KMS-11 (cell line): ENCODE measurements around the gene PPARA.

Source experiments
- H2AFZ ChIP-seq: fragments of 200-600 bp; sonication (generic); 2 replicates; pipeline ENCODE4 v1.6.1; 2016; ENCODE audit warnings: antibody characterized with exemption, mixed run types, low read depth
- H3K27ac ChIP-seq: fragments of 200-600 bp; sonication (generic); 2 replicates; pipeline ENCODE4 v1.6.1; 2016; ENCODE audit warnings: mild to moderate bottlenecking, mixed run types
- H3K27me3 ChIP-seq: fragments of 200-600 bp; sonication (generic); 2 replicates; pipeline ENCODE4 v1.6.1; 2017; ENCODE audit warnings: mild to moderate bottlenecking, low read depth, mixed run types, moderate library complexity; ENCODE audit not compliant: insufficient read depth
- H3K36me3 ChIP-seq: fragments of 200-600 bp; sonication (generic); 2 replicates; pipeline ENCODE4 v1.6.1; 2017; ENCODE audit warnings: mild to moderate bottlenecking, mixed run types; ENCODE audit not compliant: insufficient read depth
- H3K4me1 ChIP-seq: fragments of 200-600 bp; sonication (generic); 2 replicates; pipeline ENCODE4 v1.6.1; 2016; ENCODE audit warnings: mild to moderate bottlenecking, low read depth, mixed run types; ENCODE audit not compliant: poor library complexity, severe bottlenecking
- H3K4me2 ChIP-seq: fragments of 200-600 bp; sonication (generic); 2 replicates; pipeline ENCODE4 v1.7.0; 2016; ENCODE audit warnings: mild to moderate bottlenecking, mixed run types
- H3K4me3 ChIP-seq: fragments of 200-600 bp; sonication (generic); IDR thresholded peaks from 2 replicates; pipeline ENCODE4 v1.6.1; 2017; ENCODE audit warnings: low read depth, low read length, mixed read lengths; ENCODE audit not compliant: insufficient read depth
- H3K79me2 ChIP-seq: fragments of 200-600 bp; sonication (generic); 2 replicates; pipeline ENCODE4 v1.6.1; 2016; ENCODE audit warnings: low read depth, mixed run types; ENCODE audit not compliant: insufficient read depth
- H3K9ac ChIP-seq: fragments of 200-600 bp; sonication (generic); 2 replicates; pipeline ENCODE4 v1.6.1; 2016; ENCODE audit warnings: mild to moderate bottlenecking, mixed run types
- H4K20me1 ChIP-seq: fragments of 200-600 bp; sonication (generic); 2 replicates; pipeline ENCODE4 v1.6.1; 2016; ENCODE audit warnings: mild to moderate bottlenecking, mixed run types; ENCODE audit not compliant: insufficient read depth
- CTCF ChIP-seq: fragments of 200-600 bp; sonication (generic); conservative IDR thresholded peaks from 2 replicates; pipeline ENCODE4 v1.6.1; 2017; ENCODE audit warnings: low read depth, mild to moderate bottlenecking, antibody characterized with exemption, low read length, moderate library complexity, mixed read lengths

The PPARA gene

GRCh38 chr22:46176508-46177003, 26.2 kb downstream of the PPARA start:
- Histone ChIP-seq H3K27me3 (no peaks in the 10 kb centered on the region), H3K4me3 (no peak overlapping the region), H3K4me2 (no peak overlapping the region), H3K4me1 (no peaks in the 10 kb centered on the region), H4K20me1 (no peaks in the 10 kb centered on the region), H3K27ac (no peak overlapping the region), H2AFZ (no peak overlapping the region), H3K36me3 (no peaks in the 10 kb centered on the region), H3K79me2 (no peaks in the 10 kb centered on the region), H3K9ac (no peak overlapping the region)
- TF ChIP-seq CTCF = no peak

DNA sequence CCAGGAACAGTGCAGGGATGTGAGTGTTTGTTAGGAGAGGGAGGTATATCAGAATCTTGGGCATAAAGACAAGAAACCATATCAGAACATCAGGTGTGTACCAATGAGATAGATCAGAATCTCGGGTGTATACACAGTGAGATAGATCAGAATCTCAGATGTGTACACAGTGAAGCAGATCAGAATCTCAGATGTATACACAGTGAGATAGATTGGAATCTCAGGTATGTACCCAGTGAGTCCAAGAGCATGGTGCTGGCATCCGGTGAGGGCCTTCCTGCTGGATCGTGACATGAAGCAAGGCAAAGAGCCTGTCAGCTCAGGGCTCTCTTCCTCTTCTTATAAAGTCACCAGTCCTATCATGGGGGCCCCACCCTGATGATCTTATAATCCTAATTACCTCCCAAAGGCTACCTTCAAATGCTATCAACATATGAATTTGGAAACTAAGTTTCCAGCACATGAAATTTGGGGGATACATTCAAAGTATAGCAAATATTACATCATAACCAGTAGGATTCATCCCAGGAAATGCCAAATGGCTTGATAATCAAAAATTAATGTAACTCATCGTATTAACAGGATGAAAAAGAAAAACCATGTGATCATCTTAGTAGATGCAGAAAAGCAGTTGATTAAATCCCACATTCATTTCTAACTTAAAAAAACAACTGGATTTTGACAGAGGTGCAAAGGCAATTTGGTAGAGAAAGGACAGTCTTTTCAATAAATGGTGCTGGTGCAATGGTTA, 28.6 kb downstream of the PPARA start:
- Histone ChIP-seq H3K79me2 (no peaks in the 10 kb centered on the region), H3K9ac (no peak overlapping the region), H3K4me2 (no peak overlapping the region), H3K4me1 (no peaks in the 10 kb centered on the region), H2AFZ (no peak overlapping the region), H3K27me3 (no peaks in the 10 kb centered on the region), H3K27ac (no peak overlapping the region), H4K20me1 (no peaks in the 10 kb centered on the region), H3K4me3 (no peak overlapping the region), H3K36me3 (no peaks in the 10 kb centered on the region)
- no peak for TF ChIP-seq CTCF

- no peaks in the 10 kb centered on the region for H3K27me3 ChIP-seq
- H3K36me3 ChIP-seq = no peaks in the 10 kb centered on the region
- H3K4me3 ChIP-seq = no peak overlapping the region
- no peaks in the 10 kb centered on the region for H3K79me2 ChIP-seq
- H3K27ac ChIP-seq = no peak overlapping the region
- no peaks in the 10 kb centered on the region for H3K4me1 ChIP-seq
- no peak overlapping the region for H2AFZ ChIP-seq
- TF ChIP-seq CTCF = no peak
- H3K4me2 ChIP-seq = no peak overlapping the region
- no peaks in the 10 kb centered on the region for H4K20me1 ChIP-seq
- no peak overlapping the region for H3K9ac ChIP-seq
Measured at GRCh38 chr22:46179748-46180147, 29.4 kb downstream of the PPARA start.

DNA sequence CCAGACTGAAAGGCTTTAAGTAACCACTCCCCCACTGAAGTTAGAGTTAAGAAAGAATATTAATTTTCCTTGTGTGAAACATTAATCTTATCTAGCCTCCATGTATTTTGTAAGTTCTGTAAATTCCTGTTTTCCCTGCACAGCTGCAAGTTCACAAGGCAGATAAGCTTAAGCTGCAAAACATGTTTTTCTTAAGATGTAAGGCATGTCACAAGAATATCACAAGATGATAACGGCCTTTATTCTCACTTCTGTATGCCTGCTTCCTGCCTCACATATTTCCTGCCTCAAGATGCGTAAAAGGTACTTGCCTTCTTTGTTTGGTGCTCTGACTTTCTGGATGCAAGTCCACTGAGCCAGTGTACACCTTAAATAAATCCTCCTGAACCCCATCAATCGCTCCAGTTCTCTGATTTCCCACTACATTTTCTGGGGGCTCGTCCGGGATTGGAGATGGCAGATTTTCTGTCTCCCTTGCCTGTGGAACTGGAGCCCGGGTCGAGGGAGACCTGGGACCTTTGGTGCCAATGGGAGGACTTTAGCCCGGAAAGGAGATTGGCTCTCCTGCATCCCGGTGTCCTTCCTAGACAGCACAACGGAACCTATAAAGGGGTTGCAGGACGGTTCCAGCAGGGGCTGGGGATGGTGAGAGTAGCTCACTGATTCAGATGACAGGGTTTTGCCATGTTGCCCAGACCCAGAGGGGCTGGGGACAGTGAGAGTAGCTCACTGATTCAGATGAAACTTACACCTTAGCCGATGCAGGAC, 30.2 kb downstream of the PPARA start:
- Histone ChIP-seq H3K36me3 (no peaks in the 10 kb centered on the region), H3K9ac (no peak overlapping the region), H3K27me3 (no peaks in the 10 kb centered on the region), H3K27ac (no peak overlapping the region), H4K20me1 (no peaks in the 10 kb centered on the region), H3K79me2 (no peaks in the 10 kb centered on the region), H3K4me1 (no peaks in the 10 kb centered on the region), H3K4me2 (no peak overlapping the region), H3K4me3 (no peak overlapping the region), H2AFZ (no peak overlapping the region)
- no peak for TF ChIP-seq CTCF
